Activated CD8-positive, alpha-beta T cell treated with anti-CD3 and anti-CD28 coated beads, Interleukin-2, amount 10 ng/mL, durations not matched to agents 7 days and 5 days (primary cell): ENCODE measurements around the gene POLD2. TPM values are rescaled to one million over a fixed set of nuclear protein-coding genes. Genes with fewer than 3 reads are reported as not detected.

Source experiments
- ATAC-seq: fragments of 150-1000 bp; cut with Tn5 transposase; one replicate; pipeline ENCODE4 v1.10.0; 2021; ENCODE audit warnings: moderate library complexity
- CTCF ChIA-PET: fragments of 350-600 bp; sonication (Branson Sonifier 250); formaldehyde crosslinking; loops from one replicate; lab custom pipeline; 2021; ENCODE audit warnings: antibody characterized with exemption; lab: Charles Lee
- POLR2A ChIA-PET: fragments of 350-600 bp; sonication (Branson Sonifier 250); formaldehyde crosslinking; loops from one replicate; lab custom pipeline; 2021; ENCODE audit warnings: antibody characterized with exemption; lab: Charles Lee
- DNase-seq: peaks from one replicate; pipeline ENCODE4 v3.0.0-alpha.2; 2020
- H3K27ac Mint-ChIP-seq: one replicate; pipeline ENCODE4 v1.8.0; 2021; ENCODE audit warnings: mild to moderate bottlenecking, mixed read lengths
- H3K27me3 Mint-ChIP-seq: one replicate; pipeline ENCODE4 v1.8.0; 2021; ENCODE audit warnings: low read depth, mixed read lengths
- H3K36me3 Mint-ChIP-seq: one replicate; pipeline ENCODE4 v1.8.0; 2021; ENCODE audit warnings: low read depth, mixed read lengths
- H3K4me1 Mint-ChIP-seq: one replicate; pipeline ENCODE4 v1.8.0; 2021; ENCODE audit warnings: low read depth, mixed read lengths
- H3K4me3 Mint-ChIP-seq: one replicate; pipeline ENCODE4 v1.8.0; 2021; ENCODE audit warnings: mild to moderate bottlenecking, mixed read lengths
- H3K9me3 Mint-ChIP-seq: one replicate; pipeline ENCODE4 v1.8.0; 2022; ENCODE audit warnings: mixed read lengths; ENCODE audit not compliant: insufficient read depth
- total RNA-seq, 2 experiments: library from RNA; stranded (reverse); gene quantifications; one replicate each; pipeline ENCODE4 v1.2.3, GENCODE V29; 2021

POLD2 gene
- total RNA-seq, 2 experiments from 2014 or later, result 134 to 135 TPM

DNA sequence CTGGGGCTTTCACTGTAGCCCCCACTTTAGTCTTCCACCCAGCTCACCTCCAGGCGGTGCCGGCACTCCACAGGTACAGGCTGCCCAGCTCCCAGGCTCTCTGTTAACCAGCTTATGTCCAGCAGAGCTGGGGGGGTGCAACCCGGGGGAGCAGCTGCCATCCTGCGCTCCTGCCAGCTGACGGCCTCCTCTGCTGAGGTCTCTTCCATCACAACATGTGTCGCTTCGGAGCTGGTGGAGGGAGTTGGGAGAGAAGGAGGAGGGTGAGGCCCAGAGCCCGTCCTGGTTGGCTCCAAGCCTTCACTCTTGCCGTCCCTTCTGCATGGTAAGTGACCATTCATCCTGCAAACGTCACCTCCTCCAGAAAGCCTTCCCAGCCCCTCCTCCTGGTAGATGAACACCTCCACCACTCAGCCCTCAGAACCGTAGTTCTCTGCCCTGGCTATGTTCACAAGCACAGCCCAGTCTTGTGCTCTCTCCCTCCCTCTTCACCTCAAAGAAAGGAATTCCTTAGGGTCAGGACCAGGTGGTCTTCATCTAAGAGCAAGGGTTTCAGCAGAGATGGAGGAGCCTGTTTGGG lies 42.6 kb downstream of the POLD2 start:
- Mint-ChIP-seq H3K27me3 (no peaks in the 10 kb centered on the region), H3K36me3 (peaks cover 40% of the 10 kb centered on the region), H3K4me3 (peak overlapping the region; percentile 90), H3K4me1 (peaks cover 56% of the 10 kb centered on the region), H3K27ac (peak overlapping the region; percentile 91), H3K9me3 (no peaks in the 10 kb centered on the region)
- no peak for DNase-seq
- CTCF ChIA-PET, result interaction anchor here (0.5 to 2.1 kb wide), 12 partner anchors 9 to 117 kb away, joined by 3 to 18 read pairs (median 4); partner anchors contain the start of gene DBNL
- POLR2A ChIA-PET, result interaction anchor here (0.8 to 4.3 kb wide), 10 partner anchors 8 to 410 kb away, joined by 3 to 17 read pairs (median 5); partner anchors contain the start of genes DBNL, NUDCD3, PGAM2 and POLD2
- ATAC-seq, result no peak

DNA sequence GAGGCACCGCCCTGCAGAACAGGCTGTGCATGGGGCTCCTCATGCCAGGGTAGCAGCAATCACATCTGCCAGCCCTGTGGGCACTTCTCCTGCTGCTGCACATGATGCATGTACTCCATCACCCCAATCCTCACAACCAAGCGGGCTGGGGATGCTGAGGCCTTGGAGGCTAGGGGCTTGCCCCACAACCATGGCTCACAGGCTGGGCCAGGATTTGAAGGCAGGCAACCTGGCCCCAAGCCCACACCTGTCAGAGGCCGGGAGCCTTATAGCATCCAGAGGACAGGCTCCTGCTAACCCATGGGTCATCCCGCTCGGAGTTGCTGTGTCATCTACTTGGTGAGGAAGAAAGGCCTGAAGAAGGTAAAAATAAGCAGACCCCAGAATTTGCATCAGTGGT lies 43.2 kb downstream of the POLD2 start:
- no peak overlapping the region for H3K4me3 Mint-ChIP-seq
- no peak overlapping the region for H3K27ac Mint-ChIP-seq
- H3K36me3 Mint-ChIP-seq, result peaks cover 45% of the 10 kb centered on the region
- POLR2A ChIA-PET, result interaction anchor here (1.7 to 4.3 kb wide), 3 partner anchors 8 to 35 kb away, joined by 5 to 17 read pairs (median 15); partner anchors contain the start of genes DBNL and PGAM2
- CTCF ChIA-PET, result interaction anchor here (1.5 to 2.1 kb wide), 5 partner anchors 8 to 116 kb away, joined by 3 to 18 read pairs (median 5); no protein-coding TSS in a partner anchor
- no peak for ATAC-seq
- DNase-seq, result no peak
- no peaks in the 10 kb centered on the region for H3K9me3 Mint-ChIP-seq
- no peaks in the 10 kb centered on the region for H3K27me3 Mint-ChIP-seq
- peaks cover 54% of the 10 kb centered on the region for H3K4me1 Mint-ChIP-seq

DNA sequence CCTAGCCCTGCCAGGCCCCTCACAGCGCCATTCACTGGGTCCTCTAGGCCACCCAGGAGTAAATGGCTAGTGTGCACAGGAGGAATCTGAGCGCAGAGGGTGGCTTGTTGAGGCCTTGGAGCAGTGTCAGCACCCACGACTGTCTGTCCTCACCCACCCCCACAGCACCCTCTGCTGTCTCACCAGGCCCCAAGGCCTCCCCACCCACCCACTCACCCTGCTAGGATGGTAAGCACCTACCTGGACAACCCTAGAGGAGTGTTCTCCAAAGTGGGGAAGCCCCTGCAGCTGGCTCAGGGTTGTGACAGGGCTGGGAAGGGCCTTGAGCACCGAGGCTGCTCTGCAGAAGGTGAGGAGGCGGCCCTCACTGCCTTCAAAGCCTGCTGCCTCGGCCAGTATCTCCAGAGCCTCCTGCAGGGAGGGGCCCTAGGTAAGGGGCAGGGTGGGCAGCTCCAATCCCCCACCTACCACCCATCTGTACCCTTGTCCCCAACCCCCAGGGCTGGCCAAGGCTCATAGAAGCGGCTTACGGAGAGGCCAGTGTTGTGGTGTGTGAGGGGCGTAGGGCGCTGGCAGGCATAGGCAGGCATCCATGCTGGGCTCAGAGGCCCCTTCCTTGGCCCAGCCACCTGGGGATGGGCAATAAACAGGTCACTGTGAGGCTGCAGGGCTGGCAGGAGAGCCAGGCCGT lies 43.9 kb downstream of the POLD2 start:
- DNase-seq (no peak), ATAC-seq (no peak)
- Mint-ChIP-seq H3K27me3 (no peaks in the 10 kb centered on the region), H3K4me3 (no peak overlapping the region), H3K9me3 (no peaks in the 10 kb centered on the region), H3K4me1 (peaks cover 59% of the 10 kb centered on the region), H3K36me3 (peaks cover 51% of the 10 kb centered on the region), H3K27ac (no peak overlapping the region)
- ChIA-PET CTCF (interaction anchor here (2.1 kb wide), 1 partner anchor 19 kb away, joined by 18 read pairs; no protein-coding TSS in a partner anchor), POLR2A (interaction anchor here (4.3 kb wide), 1 partner anchor 14 kb away, joined by 17 read pairs; the partner anchor contains the start of gene PGAM2)

DNA sequence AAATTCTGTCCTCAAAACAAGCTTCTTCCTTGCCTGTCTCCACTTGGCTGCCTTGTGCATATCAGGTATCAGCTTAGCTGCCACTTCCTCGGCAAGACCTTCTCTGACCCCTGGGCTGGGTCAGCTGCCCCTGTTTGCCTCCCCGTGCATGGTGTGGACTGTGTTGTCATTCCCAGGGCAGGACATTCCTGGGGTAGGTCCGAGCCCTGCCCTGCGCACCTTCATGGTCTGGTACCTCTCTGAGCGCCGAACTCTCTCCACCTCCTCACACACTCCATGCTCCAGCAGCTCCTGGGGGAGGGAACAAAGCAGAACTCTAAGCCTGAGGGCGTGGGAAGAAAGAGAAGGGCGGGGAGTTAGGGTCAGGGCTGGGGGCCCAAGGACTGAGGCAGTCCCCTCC lies 44.8 kb downstream of the POLD2 start:
- Mint-ChIP-seq H3K27me3 (no peaks in the 10 kb centered on the region), H3K27ac (no peak overlapping the region), H3K36me3 (peaks cover 52% of the 10 kb centered on the region), H3K4me3 (no peak overlapping the region), H3K4me1 (peaks cover 64% of the 10 kb centered on the region), H3K9me3 (no peaks in the 10 kb centered on the region)
- ChIA-PET POLR2A (interaction anchor here (1.1 to 4.3 kb wide), 2 partner anchors 13 to 34 kb away, joined by 4 to 17 read pairs; partner anchors contain the start of genes DBNL and PGAM2), CTCF (no interaction called here)
- ATAC-seq (no peak), DNase-seq (no peak)

DNA sequence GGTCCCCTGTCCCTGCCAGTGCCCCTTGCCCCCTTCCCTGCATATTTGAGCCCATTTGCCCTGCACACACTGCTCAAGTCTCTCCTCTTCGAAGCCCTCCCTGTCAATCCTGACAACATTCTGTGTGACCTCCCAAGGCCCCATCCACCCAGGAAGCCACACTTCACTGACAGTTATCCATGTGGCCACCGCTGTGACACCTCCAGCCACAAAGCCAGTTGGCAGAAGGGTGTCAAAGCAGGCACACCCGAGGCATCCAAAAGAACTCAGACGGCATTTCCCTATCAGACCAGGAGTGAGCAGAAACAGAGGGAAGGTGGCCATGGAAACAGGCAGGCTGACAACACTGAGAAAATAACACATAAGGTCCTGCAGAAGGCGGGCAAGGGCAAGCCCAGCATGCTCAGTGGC lies 45.7 kb downstream of the POLD2 start:
- ATAC-seq, result no peak
- no peaks in the 10 kb centered on the region for H3K9me3 Mint-ChIP-seq
- DNase-seq, result no peak
- POLR2A ChIA-PET, result interaction anchor here (1.1 to 4.3 kb wide), 2 partner anchors 12 to 33 kb away, joined by 4 to 17 read pairs; partner anchors contain the start of genes DBNL and PGAM2
- H3K4me3 Mint-ChIP-seq, result no peak overlapping the region
- CTCF ChIA-PET, result no interaction called here
- no peaks in the 10 kb centered on the region for H3K27me3 Mint-ChIP-seq
- H3K27ac Mint-ChIP-seq, result peak overlapping the region; percentile 82
- peaks cover 64% of the 10 kb centered on the region for H3K4me1 Mint-ChIP-seq
- H3K36me3 Mint-ChIP-seq, result peaks cover 61% of the 10 kb centered on the region

DNA sequence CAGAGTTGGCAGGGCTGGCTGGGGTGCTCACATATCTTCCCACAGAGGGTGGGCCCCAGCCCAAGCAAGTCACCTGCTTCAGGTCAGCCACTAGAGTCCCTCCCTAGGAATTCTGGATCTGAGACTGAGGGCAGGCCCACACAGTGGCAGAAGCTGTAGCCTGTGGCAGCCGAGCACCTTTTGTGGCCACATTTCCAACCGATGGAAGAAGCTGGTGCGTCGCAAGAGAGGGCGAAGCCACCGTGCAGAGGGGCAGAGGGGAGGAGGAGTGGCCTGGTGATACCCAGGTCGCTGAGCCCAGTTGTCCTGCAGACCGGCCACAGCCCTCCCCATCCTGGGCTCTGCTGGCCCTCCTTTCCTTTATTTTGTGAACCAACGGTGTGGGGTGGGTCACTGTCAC lies 46.3 kb downstream of the POLD2 start:
- ATAC-seq (no peak), DNase-seq (no peak)
- CTCF ChIA-PET, result no interaction called here
- H3K4me3 Mint-ChIP-seq, result no peak overlapping the region
- peaks cover 67% of the 10 kb centered on the region for H3K36me3 Mint-ChIP-seq
- no peaks in the 10 kb centered on the region for H3K27me3 Mint-ChIP-seq
- H3K4me1 Mint-ChIP-seq, result peaks cover 70% of the 10 kb centered on the region
- POLR2A ChIA-PET, result interaction anchor here (1.9 kb wide), 1 partner anchor 21 kb away, joined by 6 read pairs; no protein-coding TSS in a partner anchor
- H3K9me3 Mint-ChIP-seq, result no peaks in the 10 kb centered on the region
- no peak overlapping the region for H3K27ac Mint-ChIP-seq

GRCh38 chr7:44076101-44076895 lies 47.0 kb downstream of the POLD2 start:
- ChIA-PET POLR2A (interaction anchor here (1.9 kb wide), 1 partner anchor 21 kb away, joined by 6 read pairs; no protein-coding TSS in a partner anchor), CTCF (no interaction called here)
- Mint-ChIP-seq H3K27me3 (no peaks in the 10 kb centered on the region), H3K9me3 (no peaks in the 10 kb centered on the region), H3K36me3 (peaks cover 66% of the 10 kb centered on the region), H3K4me3 (no peak overlapping the region), H3K4me1 (peaks cover 69% of the 10 kb centered on the region), H3K27ac (peak overlapping the region; percentile 39)
- DNase-seq (no peak), ATAC-seq (no peak)

- ChIA-PET CTCF (interaction anchor here (1.0 to 1.3 kb wide), 2 partner anchors 10 to 55 kb away, joined by 3 to 4 read pairs; no protein-coding TSS in a partner anchor), POLR2A (interaction anchor here (1.0 to 1.9 kb wide), 3 partner anchors 9 to 22 kb away, joined by 4 to 6 read pairs (median 5); partner anchors contain the start of gene PGAM2)
- Mint-ChIP-seq H3K4me3 (no peak overlapping the region), H3K27ac (peak overlapping the region; percentile 83), H3K36me3 (peaks cover 60% of the 10 kb centered on the region), H3K4me1 (peaks cover 61% of the 10 kb centered on the region), H3K27me3 (no peaks in the 10 kb centered on the region), H3K9me3 (no peaks in the 10 kb centered on the region)
- ATAC-seq (no peak), DNase-seq (no peak)
Measured at GRCh38 chr7:44075296-44076075, 47.9 kb downstream of the POLD2 start.

DNA sequence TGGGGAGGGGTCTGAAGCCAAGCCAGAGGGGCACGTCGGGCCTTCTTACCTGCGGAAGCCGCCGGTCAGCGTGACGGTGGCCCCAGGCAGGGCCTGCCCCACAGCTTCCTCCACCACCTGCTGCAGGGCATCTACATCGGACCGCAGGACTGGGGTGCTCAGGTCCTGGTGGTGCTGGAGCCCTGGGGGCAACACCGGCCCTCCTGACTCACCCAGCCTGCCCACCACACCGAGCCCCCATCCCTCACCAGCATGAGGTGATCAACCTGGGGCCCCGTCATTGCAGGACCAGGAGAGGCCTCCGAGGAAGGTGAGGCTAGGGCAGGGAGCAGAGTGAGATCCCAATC lies 49.0 kb downstream of the POLD2 start:
- H3K27me3 Mint-ChIP-seq, result no peaks in the 10 kb centered on the region
- H3K9me3 Mint-ChIP-seq, result no peaks in the 10 kb centered on the region
- H3K36me3 Mint-ChIP-seq, result peaks cover 58% of the 10 kb centered on the region
- H3K4me1 Mint-ChIP-seq, result peaks cover 57% of the 10 kb centered on the region
- H3K4me3 Mint-ChIP-seq, result peak overlapping the region; percentile 8
- H3K27ac Mint-ChIP-seq, result peak overlapping the region; percentile 83
- DNase-seq (no peak), ATAC-seq (no peak)
- ChIA-PET CTCF (interaction anchor here (1.0 to 1.3 kb wide), 2 partner anchors 11 to 54 kb away, joined by 3 to 4 read pairs; no protein-coding TSS in a partner anchor), POLR2A (interaction anchor here (1.3 kb wide), 1 partner anchor 8 kb away, joined by 5 read pairs; the partner anchor contains the start of gene PGAM2)

GRCh38 chr7:44073664-44074348 lies 49.5 kb downstream of the POLD2 start:
- no peaks in the 10 kb centered on the region for H3K9me3 Mint-ChIP-seq
- no peak overlapping the region for H3K4me3 Mint-ChIP-seq
- H3K27me3 Mint-ChIP-seq, result no peaks in the 10 kb centered on the region
- ChIA-PET CTCF (no interaction called here), POLR2A (no interaction called here)
- DNase-seq (peak; percentile 80), ATAC-seq (peak; percentile 74)
- peaks cover 52% of the 10 kb centered on the region for H3K4me1 Mint-ChIP-seq
- H3K27ac Mint-ChIP-seq, result peak overlapping the region; percentile 83
- H3K36me3 Mint-ChIP-seq, result peaks cover 54% of the 10 kb centered on the region
